Activated CD4-positive, alpha-beta T cell treated with anti-CD3 and anti-CD28 coated beads, Interleukin-2, Interleukin-4, amounts not matched to agents 100 ng/mL and 50 ng/mL, durations not matched to agents 16 hours and 8 hours (primary cell): ENCODE results near the gene MCM7.

Experiments
- DNase-seq: peaks from one replicate; pipeline ENCODE4 v3.0.0-alpha.2; 2020; ENCODE audit warnings: low spot score

Gene MCM7

DNA sequence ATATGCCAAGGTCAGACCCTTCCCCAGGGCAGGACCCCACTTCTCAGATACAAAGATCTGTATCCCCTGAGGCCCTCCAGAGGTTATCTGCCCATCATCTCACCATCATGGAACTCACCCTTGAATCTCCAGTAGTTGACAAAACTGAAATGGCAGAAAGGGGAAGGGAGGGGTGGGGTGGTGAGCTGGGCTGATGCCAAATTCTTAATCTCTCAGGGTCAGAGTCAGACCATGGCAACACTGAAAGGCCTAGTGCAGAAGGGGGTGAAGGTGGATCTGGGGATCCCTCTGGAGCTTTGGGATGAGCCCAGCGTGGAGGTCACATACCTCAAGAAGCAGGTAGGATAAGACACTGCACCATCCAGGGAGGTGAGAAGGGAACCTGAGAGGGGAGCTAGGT, 21.4 kb upstream of the MCM7 start:
- no peak for DNase-seq

DNA sequence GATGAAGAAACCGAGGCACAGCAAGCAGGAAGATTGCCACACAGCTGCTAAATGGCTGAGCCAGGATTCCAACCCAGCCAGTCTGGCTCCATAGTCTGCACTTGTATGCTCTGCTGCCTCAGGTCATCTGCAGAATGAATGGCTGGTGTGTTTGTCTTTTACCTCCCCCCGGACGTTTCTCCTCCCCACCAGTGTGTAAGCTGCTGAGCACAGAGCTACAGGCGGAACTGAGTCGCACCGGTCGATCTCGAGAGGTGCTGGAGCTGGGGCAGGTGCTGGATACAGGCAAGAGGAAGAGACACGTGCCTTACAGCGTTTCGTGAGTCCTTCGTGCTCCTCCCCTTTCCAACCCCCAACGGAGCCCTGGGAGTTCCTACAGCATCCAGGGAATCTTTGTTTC, 20.9 kb upstream of the MCM7 start:
- DNase-seq: no peak

DNA sequence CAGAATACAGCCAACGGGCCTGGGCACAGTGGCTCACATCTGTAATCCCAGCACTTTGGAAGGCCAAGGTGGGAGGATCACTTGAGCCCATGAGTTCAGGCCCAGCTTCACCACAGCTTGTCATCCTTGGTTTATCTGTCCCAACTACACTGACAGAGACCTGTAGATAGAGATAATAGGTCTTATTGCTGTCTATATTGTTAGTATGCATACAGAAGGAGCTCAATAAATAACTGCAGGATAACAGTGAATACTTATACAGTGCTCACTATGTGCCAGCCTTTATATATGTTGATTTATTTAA, 19.5 kb upstream of the MCM7 start:
- DNase-seq: no peak

DNA sequence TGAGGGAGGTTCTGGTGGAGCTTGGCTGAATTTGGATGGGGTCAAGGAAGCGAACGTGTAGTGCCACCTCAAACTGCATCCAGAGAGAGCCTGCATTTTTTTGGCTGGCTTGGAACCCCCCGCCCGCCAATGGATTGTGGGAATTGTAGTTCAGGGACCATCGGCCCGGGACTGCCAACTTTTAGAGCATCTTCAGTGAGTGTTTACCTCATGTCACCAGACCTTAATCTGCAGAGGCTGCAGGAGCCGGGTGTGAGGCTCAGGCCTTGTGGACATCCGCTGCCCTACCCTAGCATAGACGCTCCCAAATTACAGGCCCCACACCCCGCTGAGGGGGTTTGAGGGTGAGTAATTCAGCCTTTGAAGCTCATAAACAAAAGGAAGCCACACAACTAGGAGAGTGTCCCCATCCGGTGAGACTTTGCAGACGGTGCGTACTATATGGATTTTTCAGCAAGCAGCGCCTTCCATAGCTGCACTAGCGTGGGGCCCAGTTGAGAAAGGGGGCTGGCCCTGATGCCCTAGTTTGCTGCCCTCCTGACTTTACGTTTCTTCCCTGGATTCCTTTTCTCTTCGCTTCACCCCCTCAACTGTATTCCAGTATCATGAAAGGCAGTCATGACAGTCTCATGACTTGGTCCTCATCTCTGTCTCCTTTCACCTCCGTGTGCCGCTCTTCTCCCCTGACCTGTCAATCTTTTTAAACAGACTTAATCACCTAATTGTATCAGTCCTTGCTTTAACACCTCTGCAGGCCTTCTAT, 19.0 kb upstream of the MCM7 start:
- DNase-seq: peak; percentile 74

DNA sequence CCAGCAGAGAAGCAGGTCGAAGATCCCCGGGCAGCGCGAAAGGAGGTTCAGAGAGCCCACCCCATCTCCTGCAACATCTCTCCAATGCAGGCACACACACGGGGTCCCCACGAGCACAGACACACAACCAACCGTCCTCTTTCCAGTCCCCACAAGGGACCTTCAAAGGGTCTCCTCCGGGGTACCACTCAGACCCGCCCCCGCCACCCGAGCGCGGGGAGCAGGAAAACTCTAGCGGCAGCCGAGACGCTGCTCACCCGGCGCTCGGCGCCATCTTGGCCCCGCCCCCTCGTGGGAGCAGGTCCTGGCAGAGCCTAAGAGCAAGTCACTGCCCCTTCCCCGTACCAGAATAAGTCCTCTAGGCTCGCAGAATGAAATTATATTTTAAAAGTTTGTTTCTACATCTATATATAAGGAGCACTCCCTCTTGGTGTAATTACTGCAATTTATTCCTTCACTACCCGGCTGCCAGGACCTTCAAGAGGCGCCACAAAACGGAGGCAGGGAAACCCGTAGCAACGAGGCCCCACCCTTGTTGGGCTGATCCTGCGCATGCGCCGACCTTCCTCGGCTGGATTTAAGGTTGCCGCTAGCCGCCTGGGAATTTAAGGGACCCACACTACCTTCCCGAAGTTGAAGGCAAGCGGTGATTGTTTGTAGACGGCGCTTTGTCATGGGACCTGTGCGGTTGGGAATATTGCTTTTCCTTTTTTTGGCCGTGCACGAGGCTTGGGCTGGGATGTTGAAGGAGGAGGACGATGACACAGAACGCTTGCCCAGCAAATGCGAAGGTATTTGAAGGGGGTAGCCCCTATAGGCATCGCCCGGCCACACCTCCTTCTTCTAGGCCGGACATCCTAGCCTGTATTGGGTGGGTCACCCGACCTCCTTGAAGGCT, 18.1 kb upstream of the MCM7 start, which contains the start of the genes CNPY4 and TAF6:
Gene CNPY4 (plus strand): TSS at position 563 of the 898 bp plus-strand sequence. CDS start 111 bp downstream, at position 674.
Gene TAF6 (minus strand): TSS at position 287 of the 898 bp plus-strand sequence. CDS start 5,149 bp downstream, outside the sequence.
- peak; percentile 95 for DNase-seq

DNA sequence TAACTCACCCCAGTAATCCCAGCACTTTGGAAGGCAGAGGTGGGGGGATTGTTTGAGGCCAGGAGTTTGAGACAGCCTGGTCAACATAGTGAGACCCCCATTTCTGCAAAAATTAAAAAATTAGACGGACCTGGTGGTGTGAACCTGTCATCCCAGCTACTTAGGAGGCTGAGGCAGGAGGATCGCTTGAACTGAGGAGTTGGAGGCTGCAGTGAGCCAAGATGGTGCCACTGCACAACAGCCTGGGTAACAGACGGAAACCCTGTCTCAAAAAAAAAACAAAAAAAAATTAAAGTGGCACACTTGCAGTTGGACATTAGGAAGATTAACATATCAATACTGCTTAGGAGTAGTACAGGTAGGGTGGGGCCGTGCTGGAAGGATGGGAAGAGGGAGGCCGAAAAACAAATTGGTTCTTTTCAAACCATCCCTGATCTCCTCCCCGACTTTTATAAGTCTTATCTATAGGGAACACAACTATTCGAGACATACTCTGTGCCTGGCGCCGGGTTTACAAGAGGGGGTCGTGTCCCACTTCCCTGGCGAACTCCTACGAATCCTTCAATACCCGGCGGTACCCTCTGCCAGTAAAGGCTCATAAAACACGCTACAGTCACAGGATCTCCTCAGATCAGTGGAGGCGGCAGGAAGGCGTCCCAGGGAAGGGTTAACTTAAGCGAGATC, 17.3 kb upstream of the MCM7 start:
- DNase-seq: no peak

DNA sequence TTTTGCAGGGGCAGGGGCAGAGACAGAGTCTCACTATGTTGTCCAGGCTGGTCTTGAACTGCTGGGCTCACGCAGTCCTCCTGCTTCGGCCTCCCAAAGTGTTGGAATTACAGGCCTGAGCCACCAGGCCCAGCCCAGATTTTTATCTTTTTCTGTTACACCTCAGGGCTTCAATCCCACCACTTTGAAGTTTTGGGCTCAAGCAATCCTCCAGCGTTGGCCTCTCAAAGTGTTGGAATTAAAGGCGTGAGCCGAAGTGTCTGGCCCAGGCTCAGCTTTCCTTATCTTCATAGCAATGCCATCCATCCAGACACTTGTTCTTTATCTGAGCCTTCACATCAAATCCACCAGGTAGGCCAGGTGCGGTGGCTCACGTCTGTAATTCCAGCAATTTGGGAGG, 13.8 kb upstream of the MCM7 start:
- DNase-seq: no peak

DNA sequence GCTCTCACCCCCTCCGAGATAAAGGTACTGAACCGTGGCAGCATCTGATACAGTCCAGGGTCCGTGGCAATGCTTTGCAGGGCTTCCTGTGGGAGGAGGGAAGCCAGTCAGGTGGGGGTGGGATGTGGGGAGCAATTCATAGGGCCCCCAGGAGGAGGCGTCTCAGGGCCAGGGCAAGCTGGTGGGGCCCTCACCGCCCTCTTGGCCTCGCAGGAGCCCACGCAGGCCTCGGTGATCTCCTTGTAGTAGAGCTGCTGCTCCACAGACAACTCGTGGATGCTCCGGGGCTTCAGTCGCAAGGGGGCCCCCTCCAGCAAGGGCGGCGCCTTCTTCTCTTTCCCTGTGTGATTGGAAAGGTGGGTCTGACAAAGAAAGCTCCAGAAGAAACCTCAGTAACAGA, 10.7 kb upstream of the MCM7 start:
- DNase-seq: no peak

DNA sequence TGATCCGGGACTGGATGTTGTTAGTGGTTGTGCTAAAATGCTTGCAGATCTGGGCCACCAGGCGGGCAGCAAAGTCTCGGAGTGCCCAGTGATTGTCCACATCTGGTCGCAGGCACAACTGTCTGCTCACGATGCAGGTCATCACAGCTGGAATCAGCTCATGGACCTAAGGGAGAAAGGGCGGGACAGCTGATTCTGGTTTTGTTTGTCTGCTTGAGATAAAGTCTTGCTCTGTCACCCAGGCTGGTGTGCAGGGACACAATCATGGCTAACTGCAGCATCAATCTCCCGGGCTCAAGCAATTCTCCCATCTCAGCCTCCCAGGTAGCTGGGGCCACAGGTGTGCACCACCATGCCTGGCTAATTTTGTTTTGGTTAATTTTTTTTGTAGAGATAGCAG, 10.0 kb upstream of the MCM7 start:
- DNase-seq: no peak

DNA sequence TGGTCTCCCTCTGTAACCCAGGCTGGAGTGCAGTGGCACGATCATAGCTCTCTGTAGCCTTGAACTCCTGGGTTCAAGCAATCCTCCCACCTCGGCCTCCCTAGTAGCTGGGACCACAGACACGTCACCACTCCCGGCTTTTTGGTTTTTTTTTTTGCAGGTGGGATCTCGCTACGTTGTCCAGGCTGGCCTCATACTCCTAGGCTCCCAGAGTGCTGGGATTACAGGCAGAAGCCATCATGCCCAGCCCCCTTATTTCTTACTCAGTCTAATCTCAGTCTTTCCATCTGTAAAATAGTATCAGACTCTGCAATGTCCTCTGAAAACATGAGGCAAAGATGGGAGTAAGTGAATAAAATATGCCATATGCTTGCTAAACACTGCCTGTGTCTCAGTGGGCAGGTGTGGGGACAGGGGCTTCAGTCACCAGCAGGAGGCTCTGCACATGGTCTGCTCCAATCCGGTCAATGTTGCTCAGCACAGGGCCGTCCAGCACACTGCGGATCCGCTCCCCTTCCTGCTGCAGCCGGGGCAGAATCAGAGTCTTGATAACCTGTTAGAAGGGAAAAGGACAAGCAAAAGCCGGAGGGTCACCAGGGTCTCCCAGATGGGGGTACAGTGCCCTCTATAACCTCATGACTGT, 8.4 kb upstream of the MCM7 start:
- no peak for DNase-seq

DNA sequence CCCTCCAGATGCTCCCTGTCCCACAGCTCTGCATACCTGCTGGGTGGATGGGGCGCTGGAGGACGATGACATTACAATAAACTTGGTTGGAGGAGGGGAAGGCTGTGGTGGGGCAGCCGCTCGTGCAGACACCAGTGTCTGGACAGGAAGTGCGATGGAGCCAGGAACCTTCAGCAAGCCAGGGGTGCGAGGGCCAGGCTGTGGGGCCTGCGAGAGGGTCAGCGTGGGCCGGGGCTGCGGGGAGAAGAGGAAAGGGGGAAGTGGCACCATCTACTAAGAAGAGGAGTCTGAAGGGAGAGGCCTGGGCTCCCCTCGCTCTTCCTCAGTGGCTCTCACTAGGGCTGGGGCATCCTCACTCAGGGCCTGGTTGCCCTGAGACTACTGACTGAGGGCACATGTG, 6.7 kb upstream of the MCM7 start:
- DNase-seq: no peak

DNA sequence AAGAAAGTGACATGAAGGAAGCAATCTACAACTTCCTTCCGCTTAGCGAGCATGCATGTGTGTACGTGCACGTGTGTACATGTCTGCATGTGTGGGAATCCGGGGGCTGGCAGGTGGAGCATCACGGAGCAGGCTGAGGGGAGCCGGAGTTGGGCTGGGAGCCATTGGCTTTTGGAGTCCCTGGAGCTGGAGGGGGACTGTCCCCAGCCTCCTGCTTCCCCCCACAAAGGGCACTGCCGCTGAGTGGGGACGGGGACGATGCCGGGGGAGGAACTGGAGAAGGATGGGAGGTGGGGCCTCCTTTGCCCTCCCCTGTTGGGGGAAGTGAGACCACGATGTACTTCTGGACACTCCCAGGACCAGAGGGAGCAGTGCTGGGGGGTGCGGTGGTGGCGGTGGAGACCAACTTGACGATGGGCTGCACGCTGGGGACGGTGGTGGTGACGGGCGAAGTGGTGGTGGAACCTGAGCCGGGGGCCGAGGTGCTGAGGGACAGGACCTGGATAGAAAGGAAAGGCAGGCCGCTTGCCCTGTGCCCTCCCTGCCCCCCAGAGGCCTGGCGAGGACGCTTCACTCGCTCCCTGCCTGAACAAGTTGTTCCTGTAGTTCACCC, 6.0 kb upstream of the MCM7 start:
- DNase-seq: no peak

DNA sequence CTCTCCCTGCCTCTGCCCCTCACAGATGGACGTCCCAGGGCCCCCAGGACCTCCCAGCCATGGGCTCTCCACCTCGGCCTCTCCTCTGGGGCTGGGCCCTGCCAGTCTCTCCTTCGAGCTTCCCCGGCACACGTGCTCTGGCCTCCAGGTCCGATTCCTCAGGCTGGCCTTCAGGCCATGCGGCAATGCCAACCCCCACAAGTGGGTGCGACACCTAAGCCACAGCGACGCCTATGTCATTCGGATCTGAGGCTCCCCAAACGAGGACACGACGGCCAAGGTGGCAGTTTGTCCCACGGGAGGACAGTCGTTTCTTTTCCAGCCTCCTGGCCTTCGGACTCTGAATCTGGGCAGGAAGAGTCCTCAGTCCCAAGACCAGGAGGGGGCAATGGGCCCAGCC, 5.4 kb upstream of the MCM7 start:
- no peak for DNase-seq

DNA sequence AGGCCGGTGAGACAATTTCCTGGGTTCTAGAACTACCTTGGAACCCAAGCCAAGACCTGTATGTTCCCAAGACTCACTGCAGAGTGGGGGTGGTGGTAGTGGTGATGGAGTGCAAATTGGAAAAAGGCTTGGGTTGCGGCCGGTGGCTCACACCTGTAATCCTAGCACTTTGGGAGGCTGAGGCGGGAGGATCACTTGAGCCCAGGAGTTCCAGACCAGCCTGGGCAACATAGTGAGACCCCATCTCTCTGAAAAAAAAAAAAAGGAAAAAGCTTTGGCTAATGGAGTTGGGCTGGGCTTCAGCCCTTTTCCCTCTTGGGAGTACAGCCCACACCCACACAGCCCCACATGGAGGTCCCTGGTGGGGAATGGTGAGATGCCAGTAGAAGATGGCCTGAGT, 4.3 kb upstream of the MCM7 start:
- DNase-seq: no peak

DNA sequence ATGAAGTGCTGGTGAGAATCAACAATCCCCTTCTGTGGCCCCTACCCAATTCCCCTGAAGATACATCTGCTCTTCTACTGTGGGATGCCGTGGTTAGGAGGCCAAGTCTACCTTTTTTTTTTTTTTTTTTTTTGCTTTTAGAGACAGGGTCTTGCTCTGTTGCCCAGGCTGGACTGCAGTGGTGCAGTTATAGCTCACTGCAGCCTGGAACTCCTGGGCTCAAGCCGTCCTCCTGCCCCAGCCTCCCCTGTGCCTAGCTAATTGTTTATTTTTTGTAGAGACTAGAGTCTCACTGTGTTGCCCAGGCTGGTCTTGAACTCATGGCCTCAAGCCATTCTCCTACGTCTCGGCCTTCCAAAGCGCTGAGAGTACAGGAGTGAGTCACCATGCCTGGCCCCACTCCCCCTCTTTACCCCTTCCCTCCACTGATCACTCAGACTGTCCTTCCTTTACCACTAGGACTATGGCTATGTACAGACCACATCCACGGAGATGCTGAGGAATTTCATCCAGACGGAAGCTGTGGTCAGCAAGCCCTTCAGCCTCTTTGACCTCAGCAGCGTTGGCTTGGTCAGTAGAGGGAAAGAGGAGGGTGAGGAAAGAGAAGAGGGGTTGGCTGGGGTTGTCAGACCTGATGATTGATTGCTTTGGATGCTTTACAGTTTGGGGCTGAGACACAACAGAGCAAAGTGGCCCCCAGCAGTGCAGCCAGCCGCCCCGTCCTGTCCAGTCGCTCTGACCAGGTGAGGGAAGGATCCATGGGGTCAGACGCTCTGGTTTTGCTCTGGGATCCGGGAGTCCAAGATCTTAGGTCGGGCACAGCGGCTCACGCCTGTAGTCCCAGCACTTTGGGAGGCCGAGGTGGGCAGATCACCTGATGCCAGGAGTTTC, 2.0 kb upstream of the MCM7 start:
- no peak for DNase-seq

DNA sequence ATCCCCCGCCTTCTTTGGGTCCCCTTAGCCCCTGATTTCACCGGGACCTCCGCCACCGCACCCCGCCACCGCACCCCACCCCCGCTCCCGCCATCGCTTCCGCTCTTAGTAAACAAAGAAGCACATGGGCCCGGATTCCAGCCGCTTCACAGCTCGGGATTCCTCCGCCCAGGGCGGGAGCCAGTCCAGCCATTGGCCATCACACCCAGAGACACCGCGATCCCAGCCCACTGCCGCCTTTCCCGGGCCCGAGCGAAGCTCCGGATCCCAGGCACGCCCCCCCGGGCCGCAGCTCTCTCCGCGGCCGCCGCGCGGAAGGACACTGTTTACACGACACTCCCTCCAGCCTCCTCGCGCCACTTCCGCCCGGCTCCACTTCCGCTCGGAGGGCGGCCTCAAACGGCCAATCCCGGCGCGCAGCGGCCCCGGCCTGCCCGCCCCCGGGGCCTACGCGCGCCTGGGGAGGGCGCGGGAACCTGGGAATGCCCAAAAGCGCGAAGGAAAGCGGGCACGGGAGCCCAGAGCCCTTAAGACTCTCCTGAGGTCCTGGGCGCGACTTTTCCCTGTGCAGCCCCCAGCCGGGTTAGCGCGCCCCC, 679 bp downstream of the MCM7 start:
- peak; percentile 87 for DNase-seq

DNA sequence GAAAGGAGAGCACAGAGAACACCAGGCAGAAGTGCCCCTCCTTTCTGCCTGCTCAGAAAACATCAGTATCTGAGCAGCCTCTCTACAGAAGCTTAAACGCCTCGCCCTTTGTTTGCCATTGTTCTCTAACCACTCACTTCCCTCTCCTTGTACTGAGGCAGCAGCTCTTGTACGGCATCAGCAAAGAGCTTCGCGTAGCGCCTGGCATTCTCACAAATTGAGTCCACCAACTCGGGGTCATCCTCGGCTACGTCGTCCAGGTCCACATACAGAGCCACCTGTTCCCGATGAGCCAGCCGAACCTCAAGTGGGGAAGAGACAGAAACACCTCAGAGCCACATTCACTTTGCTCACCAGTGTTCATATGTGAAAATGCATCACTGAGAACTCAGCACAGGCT, 1.7 kb downstream of the MCM7 start:
- DNase-seq: no peak

DNA sequence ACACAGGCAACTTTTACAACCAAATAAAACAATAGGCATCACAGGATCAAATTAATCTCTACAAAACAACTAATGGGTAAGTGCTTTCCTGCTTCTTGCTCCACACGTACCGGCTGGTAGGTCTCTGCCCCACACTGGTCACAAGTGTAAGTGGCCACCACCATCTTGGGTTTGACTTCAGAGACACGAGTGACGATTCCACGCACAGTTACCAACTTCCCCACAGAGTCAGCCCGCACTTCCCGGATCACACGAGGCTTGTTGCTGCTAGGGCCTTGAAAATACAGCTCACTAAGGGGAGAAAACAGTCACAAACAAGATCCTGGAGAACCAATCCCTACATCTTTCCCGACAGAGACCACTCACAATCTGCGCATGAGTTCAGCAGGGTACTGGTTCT, 2.3 kb downstream of the MCM7 start:
- DNase-seq: no peak

DNA sequence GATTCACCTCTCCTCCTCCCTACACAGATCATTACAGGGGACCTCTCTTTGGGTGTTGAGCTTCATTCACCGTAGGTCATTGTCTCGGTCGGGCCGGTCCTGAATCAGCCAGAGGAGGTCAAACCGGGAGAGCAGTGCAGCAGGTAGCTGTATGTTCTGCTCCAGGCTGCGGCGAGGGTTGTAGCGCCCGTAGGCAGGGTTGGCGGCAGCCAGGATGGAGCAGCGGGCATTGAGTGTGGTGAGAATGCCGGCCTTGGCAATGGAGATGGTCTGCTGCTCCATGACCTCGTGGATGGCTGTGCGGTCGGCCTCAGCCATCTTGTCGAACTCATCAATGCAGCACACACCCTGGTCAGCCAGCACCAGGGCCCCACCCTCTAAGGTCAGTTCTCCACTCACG, 5.5 kb downstream of the MCM7 start:
- no peak for DNase-seq

DNA sequence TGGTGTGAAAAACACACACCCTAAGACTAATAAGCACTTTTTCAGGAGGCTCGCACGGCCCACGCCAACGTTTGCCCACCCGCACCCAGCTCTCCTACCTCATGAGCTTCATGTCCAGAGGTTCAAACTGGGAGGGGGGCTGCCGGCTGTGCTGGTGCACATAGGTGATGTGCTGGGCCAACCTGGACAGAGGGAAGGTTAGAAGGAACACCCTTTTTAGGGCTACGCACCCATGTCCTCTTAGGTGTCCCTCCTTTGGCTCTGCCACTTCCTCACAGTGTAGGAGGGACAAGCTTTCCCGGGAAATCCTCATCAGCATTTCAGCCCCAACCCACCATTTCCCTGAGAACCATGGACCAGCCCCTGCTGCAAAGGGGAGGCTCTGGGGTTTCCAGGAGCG, 5.9 kb downstream of the MCM7 start:
- DNase-seq: no peak
